GM19025 (cell line): ENCODE results near the gene SELP.

Experiments
- ATAC-seq: cut with Tn5 transposase; IDR thresholded peaks from one replicate; pipeline ENCODE4 v1.9.1; 2021; ENCODE audit warnings: mild to moderate bottlenecking, low read depth, moderate library complexity; ENCODE audit not compliant: unreplicated experiment

The SELP gene

DNA sequence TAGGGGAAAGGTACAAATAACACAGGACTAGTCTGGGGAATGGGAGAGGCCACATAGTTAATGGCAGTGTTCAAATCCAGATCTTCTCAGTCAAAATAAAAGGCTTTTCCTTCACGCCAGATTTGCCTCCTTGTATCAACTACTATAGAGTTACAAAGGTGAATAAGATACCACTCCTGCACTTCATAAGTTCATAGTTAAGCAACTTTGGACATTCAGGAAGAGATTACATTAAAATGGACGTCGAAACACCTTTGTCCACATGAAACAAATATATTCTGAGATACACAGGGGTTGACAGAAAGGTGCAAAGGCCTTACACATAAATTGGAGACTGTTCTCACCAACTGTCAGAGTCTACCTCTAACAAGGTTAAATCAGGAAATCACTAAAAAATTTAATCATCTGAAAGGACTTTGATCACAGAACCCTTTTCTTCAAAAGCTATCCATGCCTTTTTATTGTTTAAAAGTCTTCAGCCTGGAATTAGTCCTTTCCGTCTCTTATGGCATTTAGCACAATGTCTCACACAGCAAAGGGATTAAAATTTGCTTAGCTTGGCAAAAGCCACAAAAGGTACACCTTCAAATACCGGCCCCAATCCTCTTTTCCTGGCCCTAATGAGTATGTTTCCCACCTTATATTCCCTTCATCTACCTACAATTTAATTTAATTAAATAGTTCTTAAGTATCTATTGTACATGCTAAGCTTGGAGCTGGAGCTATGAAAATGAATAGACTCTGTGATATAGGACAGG, 51.8 kb downstream of the SELP start:
- ATAC-seq = no peak

- ATAC-seq = no peak
These were observed 53.0 kb downstream of the SELP start for GRCh38 chr1:169576935-169577331.

GRCh38 chr1:169576241-169576934, 53.5 kb downstream of the SELP start:
- ATAC-seq = no peak

GRCh38 chr1:169574336-169574735, 55.6 kb downstream of the SELP start:
- no peak for ATAC-seq

- ATAC-seq = no peak
These were observed 57.7 kb downstream of the SELP start for GRCh38 chr1:169572187-169572586.

DNA sequence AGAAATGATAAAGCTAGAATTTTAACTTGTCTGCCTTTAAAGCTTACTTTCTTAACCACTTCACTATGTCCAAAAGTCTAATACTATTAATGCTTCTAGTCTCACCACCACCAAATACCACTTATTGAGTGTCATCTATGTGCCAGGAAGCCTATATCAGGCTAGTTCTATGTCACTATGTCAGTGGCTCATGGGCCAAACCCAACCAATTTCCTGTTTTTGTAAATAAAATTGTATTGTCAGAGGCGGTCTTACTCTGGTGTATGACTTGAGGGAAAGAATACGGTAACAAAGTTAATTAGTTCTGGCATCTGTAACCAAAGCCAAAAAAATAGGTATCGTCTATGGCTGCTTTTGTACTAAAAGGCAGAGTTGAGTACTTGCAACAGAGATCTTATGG, 58.5 kb downstream of the SELP start:
- no peak for ATAC-seq

- ATAC-seq = no peak
These were observed 59.8 kb downstream of the SELP start for GRCh38 chr1:169570172-169570574.

- no peak for ATAC-seq
These were observed 61.4 kb downstream of the SELP start for GRCh38 chr1:169568497-169568896.

DNA sequence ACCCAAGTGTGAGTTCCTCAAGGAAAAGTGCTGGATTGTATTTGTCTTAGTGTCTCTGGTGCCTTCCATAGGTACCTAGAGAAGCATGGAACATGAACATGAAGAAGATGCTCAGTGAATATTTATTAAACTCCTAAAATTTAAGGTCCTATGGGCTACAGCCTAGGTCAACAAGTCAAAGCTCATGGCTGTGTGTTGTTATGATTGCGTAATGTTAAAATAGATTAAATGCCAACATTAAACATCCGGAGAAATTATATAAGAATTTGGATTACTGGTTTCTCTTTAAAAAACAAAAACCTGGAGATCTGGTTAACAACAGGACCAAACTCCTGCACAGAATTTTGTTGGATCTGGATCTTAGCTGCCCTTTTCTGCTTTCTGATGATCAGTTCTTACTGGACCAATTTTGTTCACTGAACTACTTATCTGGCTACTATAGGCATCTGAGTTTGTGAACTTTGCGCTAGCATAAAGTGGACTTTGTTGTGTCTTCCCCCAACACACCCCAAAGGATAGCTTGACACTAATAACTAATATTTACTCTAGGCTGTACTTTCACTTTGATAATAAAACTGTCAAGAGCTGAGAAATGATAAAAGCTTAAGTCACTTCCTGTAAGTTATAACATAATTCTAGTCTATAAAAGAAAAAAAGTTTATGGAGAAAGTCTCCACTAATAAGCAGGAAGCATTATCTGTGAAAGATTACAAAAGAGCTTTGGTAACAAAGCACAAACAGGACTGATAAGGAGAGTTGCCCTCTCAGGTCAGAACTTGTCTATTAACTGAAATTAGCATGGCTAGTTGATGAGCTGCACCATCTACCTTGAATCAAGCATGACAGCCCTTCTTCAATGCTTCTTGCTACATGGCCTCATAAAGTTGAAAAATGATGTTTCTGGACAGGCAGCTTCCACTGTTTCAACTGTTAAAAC, 64.3 kb downstream of the SELP start:
- no peak for ATAC-seq

- no peak for ATAC-seq
These were observed 66.3 kb downstream of the SELP start for GRCh38 chr1:169563650-169564049.

GRCh38 chr1:169563019-169563615, 66.8 kb downstream of the SELP start:
- ATAC-seq = no peak

GRCh38 chr1:169561692-169562091, 68.2 kb downstream of the SELP start:
- no peak for ATAC-seq

GRCh38 chr1:169557131-169557530, 72.8 kb downstream of the SELP start:
- no peak for ATAC-seq

DNA sequence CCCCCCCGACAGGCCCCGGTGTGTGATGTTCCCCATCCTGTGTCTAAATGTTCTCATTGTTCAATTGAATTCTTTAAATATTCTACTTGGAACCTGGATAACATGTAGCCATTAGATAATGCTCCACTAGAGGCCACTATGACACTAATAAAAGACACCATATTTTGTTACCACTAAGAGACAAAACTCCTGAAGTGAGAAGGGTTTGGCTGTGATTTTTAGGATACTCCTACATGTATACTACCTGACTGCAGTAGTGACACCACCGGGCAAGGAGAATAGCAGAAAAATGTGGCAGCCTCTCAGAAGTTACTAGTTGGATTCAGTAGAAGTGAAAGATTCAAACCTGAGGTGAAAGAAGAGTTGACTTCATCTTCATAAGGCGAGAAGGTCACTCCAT, 79.6 kb downstream of the SELP start:
- ATAC-seq = no peak

GRCh38 chr1:169548282-169548681, 81.6 kb downstream of the SELP start:
- ATAC-seq = no peak

GRCh38 chr1:169546087-169546995, 83.6 kb downstream of the SELP start:
- ATAC-seq = peak; percentile 66

DNA sequence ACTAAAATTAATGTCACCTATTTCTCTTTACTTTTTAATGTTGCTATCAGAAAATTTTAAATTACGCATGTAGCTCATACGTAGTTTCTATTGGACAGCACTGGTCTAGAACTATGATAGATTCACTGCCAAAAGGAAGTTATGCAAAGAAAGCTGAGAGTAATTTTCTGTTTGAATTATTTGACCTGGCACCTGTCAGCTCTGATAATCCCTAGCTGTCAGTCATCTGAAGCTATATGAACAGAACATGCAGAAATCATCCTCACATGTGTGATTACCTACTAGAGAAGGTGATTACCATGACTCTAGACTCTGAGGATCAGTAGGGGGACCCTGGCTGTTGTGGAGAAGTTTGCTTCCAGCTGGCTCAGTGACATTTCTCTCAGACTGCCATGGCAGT, 84.5 kb downstream of the SELP start:
- no peak for ATAC-seq

- no peak for ATAC-seq
These were observed 90.7 kb downstream of the SELP start for GRCh38 chr1:169538998-169539871.
